HG03039 (cell line): ENCODE data around the gene SERPINA1.
"Not testable (repeated sequence)": the region's sequence is repeated elsewhere in the genome, so short reads cannot be mapped to it uniquely, and the experiment has no call there.

Source experiments
- ATAC-seq: cut with Tn5 transposase; IDR thresholded peaks from one replicate; pipeline ENCODE4 v1.9.1; 2021; ENCODE audit warnings: mild to moderate bottlenecking, moderate library complexity; ENCODE audit not compliant: unreplicated experiment

SERPINA1 gene

DNA sequence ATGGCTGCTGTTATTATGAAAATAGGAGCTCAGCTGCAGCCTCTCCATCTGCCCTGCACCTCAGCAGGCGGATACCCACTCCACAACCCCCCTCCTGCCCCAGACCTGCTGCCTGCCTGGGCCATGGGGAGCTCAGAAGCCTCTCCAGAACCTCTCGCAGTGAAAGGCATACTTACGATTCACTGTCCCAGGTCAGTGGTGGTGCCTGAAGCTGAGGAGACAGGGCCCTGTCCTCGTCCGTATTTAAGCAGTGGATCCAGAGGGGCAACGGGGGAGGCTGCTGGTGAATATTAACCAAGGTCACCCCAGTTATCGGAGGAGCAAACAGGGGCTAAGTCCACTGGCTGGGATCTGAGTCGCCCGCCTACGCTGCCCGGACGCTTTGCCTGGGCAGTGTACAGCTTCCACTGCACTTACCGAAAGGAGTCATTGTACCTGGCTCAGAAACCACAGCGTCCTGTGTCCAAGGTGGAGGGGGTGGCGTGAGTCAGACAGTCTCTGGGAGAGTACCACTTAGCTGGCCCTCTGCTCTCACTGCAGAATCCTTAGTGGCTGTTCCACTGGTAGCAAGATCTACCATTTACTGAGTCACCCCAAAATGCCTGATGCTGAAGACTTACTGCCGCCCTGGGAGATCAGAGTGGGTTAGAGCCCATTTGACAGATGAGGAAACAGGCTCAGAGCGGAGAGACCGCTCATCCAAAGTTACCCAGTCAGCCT, at the start of gene SERPINA1:
TSS of gene SERPINA1 (minus strand) at position 219 of the 720 bp plus-strand sequence. CDS start 5,365 bp downstream, outside the sequence.
- no peak for ATAC-seq

DNA sequence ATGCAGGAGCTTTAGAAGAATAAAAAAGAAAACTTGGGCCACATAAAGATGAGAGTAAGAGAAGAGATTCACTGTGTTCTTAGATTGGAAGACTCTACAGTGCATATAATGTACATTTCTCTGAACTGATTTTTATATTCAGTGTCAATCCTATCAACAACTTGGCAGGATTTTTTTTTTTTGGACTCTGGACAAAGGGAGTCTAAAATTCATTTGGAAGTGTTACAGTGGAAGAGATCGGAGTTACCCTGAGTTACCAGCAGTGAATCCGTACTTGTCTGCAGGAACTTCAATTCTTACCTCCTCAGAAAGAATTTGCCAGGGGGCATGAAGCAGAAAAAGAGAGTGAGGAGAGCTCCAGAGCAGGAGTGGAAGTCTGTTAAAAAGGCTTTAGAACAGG, 40.2 kb upstream of the SERPINA1 start:
- no peak for ATAC-seq

- ATAC-seq: no peak
These were observed 38.7 kb upstream of the SERPINA1 start for GRCh38 chr14:94427016-94427613.

DNA sequence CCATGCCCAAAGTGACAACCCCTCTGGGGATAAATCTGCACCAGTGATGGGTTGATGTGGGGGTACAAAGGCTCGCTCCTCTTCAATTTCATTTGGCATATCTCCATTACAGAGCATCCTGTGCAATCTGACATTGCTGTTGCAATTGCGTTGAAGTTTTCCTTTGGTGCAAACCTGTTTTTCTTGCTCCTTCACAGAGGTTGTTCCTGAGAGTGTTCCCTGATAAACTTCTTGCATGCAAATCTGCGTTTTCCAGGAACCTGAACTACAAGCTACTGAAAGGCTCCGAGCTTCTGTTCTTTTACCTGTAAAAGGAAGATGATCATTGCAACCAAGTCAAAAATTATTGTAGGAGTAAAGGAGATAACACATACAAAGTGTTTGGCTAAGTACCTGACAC, 38.1 kb upstream of the SERPINA1 start:
- ATAC-seq: no peak

- no peak for ATAC-seq
These were observed 36.0 kb upstream of the SERPINA1 start for GRCh38 chr14:94424371-94424770.

DNA sequence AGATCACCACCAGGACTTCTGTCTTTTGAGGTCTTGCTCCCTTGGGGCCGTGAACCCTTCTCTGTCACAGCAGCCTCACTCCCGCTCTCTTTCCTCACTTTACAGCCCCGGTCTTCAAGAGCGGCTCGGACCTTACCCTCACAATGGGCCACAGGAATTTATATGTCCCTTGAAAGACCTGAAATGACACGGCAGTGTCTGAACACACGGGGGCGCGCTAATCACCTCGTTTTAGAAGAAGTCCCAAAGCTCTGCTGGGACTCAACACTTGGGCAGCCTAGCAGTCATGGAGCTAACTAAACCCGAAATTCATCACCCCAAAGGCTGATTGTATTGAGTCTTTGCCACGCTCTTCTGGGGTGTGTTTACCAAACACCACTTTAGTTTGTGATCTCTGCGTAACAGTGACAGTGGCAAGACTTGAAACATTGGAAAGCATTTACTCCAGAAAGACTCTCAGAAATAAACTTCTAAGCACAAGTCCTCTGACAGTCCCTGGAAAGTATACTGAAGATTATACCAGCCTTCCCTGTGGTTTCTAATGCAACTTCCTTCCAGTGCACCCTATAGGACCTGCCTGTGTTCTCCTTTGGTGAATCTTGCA, 35.2 kb upstream of the SERPINA1 start:
- no peak for ATAC-seq

GRCh38 chr14:94421316-94421715, 32.9 kb upstream of the SERPINA1 start:
- ATAC-seq: no peak

- not testable (repeated sequence) for ATAC-seq
These were observed 29.2 kb upstream of the SERPINA1 start for GRCh38 chr14:94417497-94418205.

- no peak for ATAC-seq
These were observed 24.6 kb upstream of the SERPINA1 start for GRCh38 chr14:94412671-94413638.

DNA sequence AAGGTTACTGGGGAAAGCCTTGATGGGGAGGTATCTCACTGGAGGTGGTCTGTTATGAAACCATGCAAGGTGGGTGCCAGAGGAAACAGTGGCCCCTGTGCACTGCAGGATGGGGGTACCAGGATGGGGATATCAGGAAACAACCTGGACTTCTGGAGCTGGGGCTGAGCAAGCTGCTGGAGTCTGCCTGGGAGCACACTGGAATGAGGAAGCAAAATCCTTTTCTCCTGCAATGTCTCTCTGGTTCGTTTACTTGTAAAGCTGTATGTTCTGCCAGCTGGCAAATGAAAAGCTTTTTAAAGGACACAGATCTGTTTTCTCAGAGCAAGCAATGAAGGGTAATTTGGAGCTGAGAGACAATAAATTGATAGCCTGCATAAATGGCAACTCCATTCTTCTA, 23.2 kb upstream of the SERPINA1 start:
- no peak for ATAC-seq

DNA sequence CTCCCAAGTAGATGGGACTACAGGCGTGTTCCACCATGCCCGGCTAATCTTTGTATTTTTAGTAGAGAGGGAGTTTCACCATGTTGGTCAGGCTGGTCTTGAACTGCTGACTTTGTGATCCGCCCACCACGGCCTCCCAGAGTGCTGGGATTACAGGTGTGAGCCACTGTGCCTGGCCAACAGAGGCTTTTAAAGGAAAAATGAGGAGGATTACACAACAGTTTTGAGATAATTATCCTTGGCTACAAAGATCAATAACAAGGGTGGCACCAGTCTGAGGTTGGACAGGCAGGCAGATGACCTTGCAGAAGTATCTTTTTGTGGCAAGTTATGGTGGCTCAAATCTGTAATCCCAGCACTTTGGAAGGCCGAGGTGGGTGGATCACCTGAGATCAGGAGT, 21.0 kb upstream of the SERPINA1 start:
- ATAC-seq: not testable (repeated sequence)

- ATAC-seq: no peak
These were observed 20.2 kb upstream of the SERPINA1 start for GRCh38 chr14:94408546-94409095.

GRCh38 chr14:94407906-94408305, 19.5 kb upstream of the SERPINA1 start:
- no peak for ATAC-seq

- no peak for ATAC-seq
These were observed 18.5 kb upstream of the SERPINA1 start for GRCh38 chr14:94406910-94407309.

GRCh38 chr14:94405486-94405885, 17.1 kb upstream of the SERPINA1 start:
- no peak for ATAC-seq

DNA sequence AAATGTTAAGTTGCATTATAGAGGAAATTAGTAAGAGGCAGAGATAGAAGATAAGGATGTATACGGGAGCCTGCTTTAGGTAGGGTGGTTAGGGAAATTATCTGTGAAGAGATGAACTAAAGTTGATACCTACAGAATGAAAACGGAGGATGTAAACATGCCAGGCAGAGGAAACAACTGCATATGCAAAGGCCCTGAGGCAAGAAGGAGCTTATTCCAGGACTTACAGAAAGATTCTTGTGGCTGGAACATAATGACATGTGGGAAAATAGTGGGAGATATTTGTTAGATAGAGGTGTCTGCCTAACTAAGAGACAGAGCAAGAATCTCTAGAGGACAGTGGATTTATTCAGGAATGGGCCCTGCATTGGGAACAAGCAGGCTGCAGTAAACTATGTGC, 16.2 kb upstream of the SERPINA1 start:
- ATAC-seq: no peak

- ATAC-seq: no peak
These were observed 15.0 kb upstream of the SERPINA1 start for GRCh38 chr14:94403312-94403932.

- no peak for ATAC-seq
These were observed 12.7 kb upstream of the SERPINA1 start for GRCh38 chr14:94401083-94401482.

DNA sequence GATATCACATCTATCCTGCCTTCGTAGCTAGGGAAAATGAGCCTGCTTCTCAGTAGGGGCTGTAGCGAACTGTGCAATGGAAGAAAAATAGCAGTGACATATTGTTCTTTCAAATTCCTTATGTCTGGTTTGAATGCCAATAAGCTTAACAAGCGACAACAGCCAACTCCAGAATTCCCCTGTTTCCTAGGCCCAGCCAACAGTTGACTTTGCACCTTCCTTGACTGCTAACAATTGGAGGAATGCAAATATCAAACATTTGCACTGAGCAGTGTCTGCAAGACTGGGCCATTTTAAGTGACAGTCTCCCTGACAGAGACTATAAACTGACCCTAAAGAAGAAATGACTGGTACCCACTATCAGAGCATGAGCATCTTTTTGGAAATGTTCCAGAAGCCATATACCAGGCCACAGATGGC, 12.0 kb upstream of the SERPINA1 start:
- no peak for ATAC-seq

DNA sequence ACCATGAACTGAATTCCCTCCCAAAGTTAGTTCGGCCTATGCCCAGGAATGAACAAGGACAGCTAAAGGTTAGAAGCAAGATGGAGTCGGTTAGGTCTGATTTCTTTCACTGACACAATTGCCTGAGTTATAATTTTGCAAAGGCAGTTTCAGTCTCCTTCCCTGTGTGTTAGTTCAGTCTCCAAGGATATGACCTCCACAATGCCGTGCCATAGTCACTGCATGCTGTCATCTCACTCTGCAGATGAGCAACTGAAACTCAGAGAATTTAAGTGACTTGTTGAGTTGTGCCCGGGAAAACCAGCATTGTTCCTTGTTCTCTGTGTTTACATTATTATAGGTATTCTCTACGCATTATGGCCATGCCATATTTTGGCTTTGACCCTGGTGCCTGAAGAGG, 10.1 kb upstream of the SERPINA1 start:
- no peak for ATAC-seq
